ENCODE data around the gene INSR.

Gene INSR

GRCh38 chr19:7138402-7138801, 155.8 kb downstream of the INSR start:
- Mint-ChIP-seq H3K27me3 (no peaks in the 10 kb centered on the region), H3K9me3 (peaks cover 0 to 7% of the 10 kb centered on the region in 2 donors), H3K27ac (no peak overlapping the region), H3K4me1 (no peaks in the 10 kb centered on the region), H3K4me3 (no peak overlapping the region)
- no peak for DNase-seq
- ATAC-seq = no peak

GRCh38 chr19:7137120-7137519, 157.1 kb downstream of the INSR start:
- H3K27me3 Mint-ChIP-seq = no peaks in the 10 kb centered on the region
- no peak overlapping the region for H3K4me3 Mint-ChIP-seq
- H3K9me3 Mint-ChIP-seq = peaks cover 0 to 7% of the 10 kb centered on the region in 2 donors
- DNase-seq (no peak), ATAC-seq (no peak)
- no peaks in the 10 kb centered on the region for H3K4me1 Mint-ChIP-seq
- H3K27ac Mint-ChIP-seq = peak overlapping the region in 1 of 2 donors; percentile 19

- ATAC-seq = no peak
- H3K4me1 Mint-ChIP-seq = no peaks in the 10 kb centered on the region
- H3K27ac Mint-ChIP-seq = no peak overlapping the region
- no peaks in the 10 kb centered on the region for H3K9me3 Mint-ChIP-seq
- no peaks in the 10 kb centered on the region for H3K27me3 Mint-ChIP-seq
- no peak overlapping the region for H3K4me3 Mint-ChIP-seq
- no peak for DNase-seq
Observed at GRCh38 chr19:7132054-7132453, 162.2 kb downstream of the INSR start.

- H3K4me3 Mint-ChIP-seq = no peak overlapping the region
- H3K27me3 Mint-ChIP-seq = no peaks in the 10 kb centered on the region
- H3K4me1 Mint-ChIP-seq = no peaks in the 10 kb centered on the region
- peaks cover 6 to 17% of the 10 kb centered on the region in 2 donors for H3K9me3 Mint-ChIP-seq
- DNase-seq (no peak), ATAC-seq (no peak)
- no peak overlapping the region for H3K27ac Mint-ChIP-seq
Observed at GRCh38 chr19:7130043-7130442, 164.2 kb downstream of the INSR start.

- no peak for ATAC-seq
- no peaks in the 10 kb centered on the region for H3K27me3 Mint-ChIP-seq
- H3K27ac Mint-ChIP-seq = no peak overlapping the region
- no peak for DNase-seq
- H3K9me3 Mint-ChIP-seq = peaks cover 11 to 24% of the 10 kb centered on the region in 2 donors
- no peaks in the 10 kb centered on the region for H3K4me1 Mint-ChIP-seq
- H3K4me3 Mint-ChIP-seq = no peak overlapping the region
Observed at GRCh38 chr19:7126132-7126531, 168.1 kb downstream of the INSR start.

GRCh38 chr19:7125221-7125620, 169.0 kb downstream of the INSR start:
- H3K27me3 Mint-ChIP-seq = no peaks in the 10 kb centered on the region
- no peaks in the 10 kb centered on the region for H3K4me1 Mint-ChIP-seq
- peak overlapping the region in 1 of 2 donors; percentile 31 for H3K27ac Mint-ChIP-seq
- H3K9me3 Mint-ChIP-seq = peaks cover 11 to 24% of the 10 kb centered on the region in 2 donors
- no peak for DNase-seq
- no peak overlapping the region for H3K4me3 Mint-ChIP-seq
- no peak for ATAC-seq

GRCh38 chr19:7124782-7125181, 169.4 kb downstream of the INSR start:
- DNase-seq = no peak
- Mint-ChIP-seq H3K4me3 (no peak overlapping the region), H3K27ac (no peak overlapping the region), H3K4me1 (no peaks in the 10 kb centered on the region), H3K27me3 (no peaks in the 10 kb centered on the region), H3K9me3 (peaks cover 11 to 24% of the 10 kb centered on the region in 2 donors)
- no peak for ATAC-seq

- Mint-ChIP-seq H3K4me3 (no peak overlapping the region), H3K27me3 (no peaks in the 10 kb centered on the region), H3K27ac (no peak overlapping the region), H3K9me3 (peaks cover 11 to 24% of the 10 kb centered on the region in 2 donors), H3K4me1 (no peaks in the 10 kb centered on the region)
- DNase-seq = no peak
- ATAC-seq = no peak
Observed at GRCh38 chr19:7122701-7123100, 171.5 kb downstream of the INSR start.

- Mint-ChIP-seq H3K4me3 (no peak overlapping the region), H3K4me1 (no peaks in the 10 kb centered on the region), H3K27me3 (no peaks in the 10 kb centered on the region), H3K9me3 (peaks cover 7 to 12% of the 10 kb centered on the region in 2 donors), H3K27ac (no peak overlapping the region)
- ATAC-seq (no peak), DNase-seq (no peak)
Observed at GRCh38 chr19:7120499-7120898, 173.7 kb downstream of the INSR start.

- Mint-ChIP-seq H3K27ac (no peak overlapping the region), H3K4me3 (no peak overlapping the region), H3K9me3 (peaks cover 1 to 3% of the 10 kb centered on the region in 2 donors), H3K27me3 (no peaks in the 10 kb centered on the region), H3K4me1 (no peaks in the 10 kb centered on the region)
- DNase-seq (no peak), ATAC-seq (no peak)
Observed at GRCh38 chr19:7119582-7119981, 174.6 kb downstream of the INSR start.

GRCh38 chr19:7117248-7117647, 177.0 kb downstream of the INSR start:
- Mint-ChIP-seq H3K4me3 (no peak overlapping the region), H3K9me3 (peaks cover 0 to 5% of the 10 kb centered on the region in 2 donors), H3K27ac (no peak overlapping the region), H3K4me1 (no peaks in the 10 kb centered on the region), H3K27me3 (no peaks in the 10 kb centered on the region)
- ATAC-seq (no peak), DNase-seq (no peak)

- H3K4me1 Mint-ChIP-seq = no peaks in the 10 kb centered on the region
- ATAC-seq (no peak), DNase-seq (no peak)
- H3K27me3 Mint-ChIP-seq = no peaks in the 10 kb centered on the region
- peaks cover 0 to 5% of the 10 kb centered on the region in 2 donors for H3K9me3 Mint-ChIP-seq
- H3K4me3 Mint-ChIP-seq = no peak overlapping the region
- H3K27ac Mint-ChIP-seq = no peak overlapping the region
Observed at GRCh38 chr19:7115721-7116120, 178.5 kb downstream of the INSR start.

- no peak for ATAC-seq
- Mint-ChIP-seq H3K27me3 (no peaks in the 10 kb centered on the region), H3K4me3 (no peak overlapping the region), H3K9me3 (peaks cover 0 to 5% of the 10 kb centered on the region in 2 donors), H3K4me1 (no peaks in the 10 kb centered on the region), H3K27ac (no peak overlapping the region)
- no peak for DNase-seq
Observed at GRCh38 chr19:7113233-7113632, 181.0 kb downstream of the INSR start.

- DNase-seq = no peak
- H3K4me3 Mint-ChIP-seq = no peak overlapping the region
- H3K27me3 Mint-ChIP-seq = no peaks in the 10 kb centered on the region
- peaks cover 0 to 5% of the 10 kb centered on the region in 2 donors for H3K9me3 Mint-ChIP-seq
- no peaks in the 10 kb centered on the region for H3K4me1 Mint-ChIP-seq
- no peak for ATAC-seq
- no peak overlapping the region for H3K27ac Mint-ChIP-seq
Observed at GRCh38 chr19:7112675-7113074, 181.5 kb downstream of the INSR start.

- Mint-ChIP-seq H3K4me3 (no peak overlapping the region), H3K4me1 (no peaks in the 10 kb centered on the region), H3K27ac (no peak overlapping the region), H3K27me3 (no peaks in the 10 kb centered on the region), H3K9me3 (peaks cover 0 to 5% of the 10 kb centered on the region in 2 donors)
- DNase-seq (no peak), ATAC-seq (no peak)
Observed at GRCh38 chr19:7109678-7110289, 184.4 kb downstream of the INSR start.

- Mint-ChIP-seq H3K4me1 (no peaks in the 10 kb centered on the region), H3K27ac (no peak overlapping the region), H3K4me3 (no peak overlapping the region), H3K27me3 (no peaks in the 10 kb centered on the region), H3K9me3 (no peaks in the 10 kb centered on the region)
- ATAC-seq = no peak
- no peak for DNase-seq
Observed at GRCh38 chr19:7106711-7107657, 187.2 kb downstream of the INSR start.
